Right lobe of liver (tissue), 6 donors: ENCODE data around the gene CXorf49. TPM values are rescaled to one million over a fixed set of nuclear protein-coding genes. Genes with fewer than 3 reads are reported as not detected.
A peak's percentile ranks its signal among the peaks of the same experiment; 100 is the strongest.
"Not testable (repeated sequence)": the region's sequence is repeated elsewhere in the genome, so short reads cannot be mapped to it uniquely, and the experiment has no call there.

Experiments used
- ATAC-seq, 4 donors: fragments of 200-7000 bp; cut with Tn5 transposase; one replicate each; pipeline ENCODE4 v1.9.1; 2020; ENCODE audit warnings: mild to moderate bottlenecking in 4 of 4, moderate library complexity in 4 of 4
- DNase-seq, 3 donors: peaks; one replicate each; pipeline ENCODE4 v3.0.0-alpha.2; 2020
- H3K27ac ChIP-seq, 3 donors: fragments of 200-600 bp; one replicate each; pipeline ENCODE4 v1.8.0; 2022
- H3K27me3 ChIP-seq, 2 donors: fragments of 200-600 bp; one replicate each; pipeline ENCODE4 v1.8.0; 2022
- H3K36me3 ChIP-seq, 4 donors: fragments of 200-600 bp; sonication (generic) in 1 of 4; one replicate each; pipeline versions ENCODE4 v1.5.1 to v1.8.0; 2017 to 2022; ENCODE audit warnings: control low read depth in 1 of 4
- H3K4me1 ChIP-seq, 4 donors: fragments of 200-600 bp; sonication (generic) in 1 of 4; one replicate each; pipeline versions ENCODE4 v1.5.1 to v1.8.0; 2017 to 2022; ENCODE audit warnings: control low read depth in 1 of 4
- H3K4me3 ChIP-seq, 3 donors: fragments of 200-600 bp; one replicate each; pipeline ENCODE4 v1.8.0; 2022
- H3K9me3 ChIP-seq, 4 donors: fragments of 200-600 bp; sonication (generic) in 1 of 4; one replicate each; pipeline versions ENCODE4 v1.5.1 to v1.8.0; 2017 to 2022; ENCODE audit warnings: control low read depth in 1 of 4
- POLR2A ChIP-seq: fragments of 450-650 bp; IDR thresholded peaks from one replicate; pipeline ENCODE4 v1.6.1; 2017; ENCODE audit warnings: antibody characterized with exemption, mild to moderate bottlenecking
- WGBS: methylation state at CpG from one replicate; pipeline ENCODE4 v1.1.6; 2018; ENCODE audit warnings: low coverage, low lambda C conversion rate; ENCODE audit not compliant: insufficient coverage; ENCODE audit errors: missing lambda C conversion rate; 5-methylcytosine and 5-hydroxymethylcytosine counted together
- intact Hi-C, 2 donors: fragments of 100-400 bp; cut with DNase I; formaldehyde crosslinking; loops; one replicate each; pipeline versions ENCODE4 v1.11.2 to v1.14.1; 2022
- total RNA-seq, 6 experiments: library from RNA; depleted of rRNA in 2 of 6; stranded (reverse); fragments of >200 nt in 2 of 6; fragmentation: NEBNext Ultra II Directional in 3 of 6; extraction: Animal tissue kit (Norgen Biotek cat#: 25700) in 3 of 6; gene quantifications; one replicate each; pipeline versions ENCODE4 v1.1.0 to v1.2.4, GENCODE V29; 2016 to 2023
- TF ChIP-seq, protein P1 (sequence below), 4 donors: fragments of 200-600 bp in 3 of 4; fragments of 450-650 bp in 1 of 4; IDR thresholded peaks; one replicate each; pipeline versions ENCODE4 v1.5.1 to v1.8.0; 2016 to 2022; ENCODE audit warnings: antibody characterized with exemption in 4 of 4, mild to moderate bottlenecking in 2 of 4
- donor health status: DM: no; HTN: yes; CAD: no.
- donor health status: DM: no; HTN: no; CAD: no.
- donor health status: DM: no; HTN: no; CAD: no.
- donor health status: DM: no; HTN: yes; CAD: no.
- donor health status: DM: no; HTN: yes; CAD: no.

The CXorf49 gene
- total RNA-seq, 6 experiments from 2014 or later: not detected

DNA sequence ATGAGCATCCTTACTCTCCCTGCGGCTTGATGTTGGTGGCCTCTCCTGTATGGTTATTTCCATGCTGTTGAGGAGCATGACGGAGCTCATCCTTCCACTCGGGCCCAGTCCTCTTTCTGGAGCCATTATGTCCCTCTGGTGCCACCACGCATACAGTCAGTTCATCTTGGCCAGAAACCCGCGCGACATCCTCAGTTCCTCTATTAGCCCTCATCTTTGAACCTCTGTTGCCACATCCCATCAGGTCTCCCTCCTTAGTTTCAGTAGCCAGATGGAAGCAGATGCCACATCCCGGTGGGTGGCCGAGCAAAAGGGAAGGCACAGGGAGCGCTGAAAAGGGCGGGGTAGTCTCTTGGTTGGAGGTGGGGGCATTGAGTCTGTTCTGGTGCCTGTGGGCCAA is 46.1 kb downstream of the CXorf49 start:
- ATAC-seq: no peak
- TF ChIP-seq, protein P1, sequence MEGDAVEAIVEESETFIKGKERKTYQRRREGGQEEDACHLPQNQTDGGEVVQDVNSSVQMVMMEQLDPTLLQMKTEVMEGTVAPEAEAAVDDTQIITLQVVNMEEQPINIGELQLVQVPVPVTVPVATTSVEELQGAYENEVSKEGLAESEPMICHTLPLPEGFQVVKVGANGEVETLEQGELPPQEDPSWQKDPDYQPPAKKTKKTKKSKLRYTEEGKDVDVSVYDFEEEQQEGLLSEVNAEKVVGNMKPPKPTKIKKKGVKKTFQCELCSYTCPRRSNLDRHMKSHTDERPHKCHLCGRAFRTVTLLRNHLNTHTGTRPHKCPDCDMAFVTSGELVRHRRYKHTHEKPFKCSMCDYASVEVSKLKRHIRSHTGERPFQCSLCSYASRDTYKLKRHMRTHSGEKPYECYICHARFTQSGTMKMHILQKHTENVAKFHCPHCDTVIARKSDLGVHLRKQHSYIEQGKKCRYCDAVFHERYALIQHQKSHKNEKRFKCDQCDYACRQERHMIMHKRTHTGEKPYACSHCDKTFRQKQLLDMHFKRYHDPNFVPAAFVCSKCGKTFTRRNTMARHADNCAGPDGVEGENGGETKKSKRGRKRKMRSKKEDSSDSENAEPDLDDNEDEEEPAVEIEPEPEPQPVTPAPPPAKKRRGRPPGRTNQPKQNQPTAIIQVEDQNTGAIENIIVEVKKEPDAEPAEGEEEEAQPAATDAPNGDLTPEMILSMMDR (IDR thresholded peaks at IDR 0.05): no peak
- TF ChIP-seq POLR2A: no peak
- no peak overlapping the region for H3K4me3 ChIP-seq
- H3K27ac ChIP-seq: no peak overlapping the region
- H3K36me3 ChIP-seq: no peaks in the 10 kb centered on the region
- intact Hi-C loops: no loop called here
- 79% methylated on average over 7 of the region's 11 CpGs for WGBS
- no peaks in the 10 kb centered on the region for H3K4me1 ChIP-seq
- H3K27me3 ChIP-seq: no peaks in the 10 kb centered on the region
- no peaks in the 10 kb centered on the region for H3K9me3 ChIP-seq
- peak in 1 of 3 donors; percentile 2 for DNase-seq

DNA sequence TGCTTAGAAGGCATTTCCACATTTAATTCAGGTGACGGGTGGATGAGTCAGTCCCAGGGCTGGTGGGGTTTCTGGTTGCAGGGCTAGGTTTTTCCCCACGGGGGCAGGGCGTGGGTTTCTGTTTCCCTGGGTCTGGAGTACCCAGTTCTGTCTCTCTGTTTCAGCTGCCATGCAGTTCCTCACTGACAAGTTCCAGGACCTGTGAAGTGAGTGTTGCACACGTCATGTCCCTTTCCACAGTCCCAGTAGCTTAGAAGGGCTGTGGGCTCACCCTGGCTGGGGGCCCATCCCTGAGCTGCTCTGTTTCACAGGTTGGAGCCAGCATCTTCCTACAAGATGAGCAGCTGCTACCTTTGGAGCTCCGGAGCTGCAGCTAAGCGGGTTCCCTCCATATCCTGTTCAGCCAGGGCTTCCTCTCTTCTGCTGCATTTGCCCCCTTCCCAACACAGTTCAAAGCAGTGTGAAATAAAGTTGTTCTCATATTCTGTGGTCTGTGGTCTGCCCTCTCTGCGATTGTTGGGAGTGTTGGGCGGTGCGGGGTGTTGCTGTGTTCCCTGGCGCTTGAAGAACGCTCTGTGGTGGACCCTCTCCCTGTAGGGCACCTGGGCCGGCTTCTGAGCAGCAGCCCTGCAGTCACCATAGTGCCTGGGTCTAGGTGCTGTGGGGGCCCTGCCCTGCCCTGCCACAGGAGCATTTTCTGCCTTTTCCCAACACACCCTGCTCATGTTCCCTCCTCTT is 46.9 kb downstream of the CXorf49 start:
- no peaks in the 10 kb centered on the region for H3K36me3 ChIP-seq
- H3K9me3 ChIP-seq: no peaks in the 10 kb centered on the region
- 45% methylated on average over 3 of the region's 12 CpGs for WGBS
- H3K27me3 ChIP-seq: no peaks in the 10 kb centered on the region
- no peak for TF ChIP-seq POLR2A
- H3K4me3 ChIP-seq: no peak overlapping the region
- intact Hi-C loops: no loop called here
- no peak for ATAC-seq
- H3K27ac ChIP-seq: no peak overlapping the region
- DNase-seq: no peak
- H3K4me1 ChIP-seq: no peaks in the 10 kb centered on the region

DNA sequence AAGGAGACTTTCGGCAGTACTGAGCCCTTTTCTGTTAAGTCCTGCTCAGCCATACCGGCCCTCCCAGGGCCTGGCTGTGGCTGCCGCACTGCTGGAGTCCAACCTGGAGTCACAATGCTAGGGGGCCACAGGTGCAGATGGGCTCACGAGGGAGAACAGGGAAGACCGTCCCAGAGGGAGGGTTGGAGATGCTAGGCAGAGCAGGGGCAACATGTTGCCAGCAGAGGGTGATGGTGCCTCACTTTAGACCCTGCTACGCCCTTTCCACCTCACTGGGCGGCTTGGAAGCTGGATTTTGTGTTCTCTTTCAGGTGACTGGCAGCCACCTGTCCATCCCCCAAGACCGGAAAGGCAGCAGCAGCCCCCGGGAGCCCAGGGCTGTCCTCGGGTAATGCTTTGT is 48.1 kb downstream of the CXorf49 start:
- H3K27me3 ChIP-seq, H3K36me3 ChIP-seq, H3K4me3 ChIP-seq, H3K27ac ChIP-seq, H3K4me1 ChIP-seq, DNase-seq, H3K9me3 ChIP-seq, intact Hi-C loops: not testable (repeated sequence)
- ATAC-seq: peak in 3 of 4 donors; percentile 54 to 75 (median 66)
- TF ChIP-seq, protein P1 (IDR thresholded peaks at IDR 0.05): peak in 3 of 4 donors; percentile 35 to 44 (median 35)
- 11% methylated on average over 3 of the region's 10 CpGs for WGBS

DNA sequence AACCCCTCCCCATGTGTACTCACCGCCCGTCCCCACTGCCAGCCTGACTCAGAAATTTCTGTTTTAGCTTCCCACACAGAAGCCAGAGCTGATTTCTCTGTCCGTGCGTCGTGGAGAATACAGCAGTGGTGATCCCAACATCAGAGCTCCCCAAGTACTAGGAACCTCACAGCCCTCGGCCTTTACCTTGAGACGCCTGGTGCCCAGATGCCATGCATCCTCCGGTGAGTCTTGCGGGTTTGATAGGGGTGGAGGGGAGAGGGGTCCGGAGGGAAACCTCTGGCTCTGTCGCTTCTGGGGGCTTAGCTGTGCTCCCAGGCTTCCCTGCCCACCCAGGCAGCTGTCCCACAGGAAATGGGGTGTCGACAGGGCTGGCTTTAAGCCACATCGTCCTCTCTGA is 48.6 kb downstream of the CXorf49 start:
- no peaks in the 10 kb centered on the region for H3K9me3 ChIP-seq
- no peaks in the 10 kb centered on the region for H3K4me1 ChIP-seq
- H3K27ac ChIP-seq: no peak overlapping the region
- ATAC-seq (no peak), DNase-seq (no peak)
- no peaks in the 10 kb centered on the region for H3K36me3 ChIP-seq
- no peaks in the 10 kb centered on the region for H3K27me3 ChIP-seq
- 50% methylated on average over 6 of the region's 13 CpGs for WGBS
- H3K4me3 ChIP-seq: no peak overlapping the region
- no peak for TF ChIP-seq POLR2A
- TF ChIP-seq, protein P1 (IDR thresholded peaks at IDR 0.05): no peak
- intact Hi-C loops: no loop called here

DNA sequence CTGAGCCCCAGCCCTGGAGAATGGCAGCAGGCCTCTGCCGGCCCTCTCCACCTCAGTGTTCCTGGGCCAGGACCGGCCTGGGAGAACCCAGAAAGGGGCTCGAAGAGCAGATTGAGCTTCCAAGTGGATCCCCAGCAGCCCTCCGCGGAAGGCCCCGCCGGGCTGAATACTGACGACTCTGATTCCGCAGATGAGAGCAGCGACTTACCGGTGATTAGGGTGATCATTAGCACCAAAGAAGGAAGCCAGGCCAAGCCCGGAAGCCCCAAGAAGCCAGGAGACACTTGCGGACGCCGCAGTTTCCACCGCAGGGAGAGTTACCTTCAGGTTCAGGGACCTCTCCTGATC is 49.9 kb downstream of the CXorf49 start:
- no peaks in the 10 kb centered on the region for H3K9me3 ChIP-seq
- DNase-seq (no peak), ATAC-seq (no peak)
- no peaks in the 10 kb centered on the region for H3K36me3 ChIP-seq
- no peak overlapping the region for H3K4me3 ChIP-seq
- WGBS: no CpG with 5 or more reads among the region's 16 CpGs
- intact Hi-C loops: no loop called here
- H3K27me3 ChIP-seq: no peaks in the 10 kb centered on the region
- no peak overlapping the region for H3K27ac ChIP-seq
- TF ChIP-seq, protein P1 (IDR thresholded peaks at IDR 0.05): no peak
- TF ChIP-seq POLR2A: no peak
- H3K4me1 ChIP-seq: no peaks in the 10 kb centered on the region
